HS-5 (cell line): ENCODE results near the gene RELB.
"Not testable (repeated sequence)": the region's sequence is repeated elsewhere in the genome, so short reads cannot be mapped to it uniquely, and the experiment has no call there.

Source experiments
- DNase-seq: peaks from one replicate; pipeline ENCODE4 v3.0.0-alpha.2; 2012; ENCODE audit warnings: low read depth

RELB gene

DNA sequence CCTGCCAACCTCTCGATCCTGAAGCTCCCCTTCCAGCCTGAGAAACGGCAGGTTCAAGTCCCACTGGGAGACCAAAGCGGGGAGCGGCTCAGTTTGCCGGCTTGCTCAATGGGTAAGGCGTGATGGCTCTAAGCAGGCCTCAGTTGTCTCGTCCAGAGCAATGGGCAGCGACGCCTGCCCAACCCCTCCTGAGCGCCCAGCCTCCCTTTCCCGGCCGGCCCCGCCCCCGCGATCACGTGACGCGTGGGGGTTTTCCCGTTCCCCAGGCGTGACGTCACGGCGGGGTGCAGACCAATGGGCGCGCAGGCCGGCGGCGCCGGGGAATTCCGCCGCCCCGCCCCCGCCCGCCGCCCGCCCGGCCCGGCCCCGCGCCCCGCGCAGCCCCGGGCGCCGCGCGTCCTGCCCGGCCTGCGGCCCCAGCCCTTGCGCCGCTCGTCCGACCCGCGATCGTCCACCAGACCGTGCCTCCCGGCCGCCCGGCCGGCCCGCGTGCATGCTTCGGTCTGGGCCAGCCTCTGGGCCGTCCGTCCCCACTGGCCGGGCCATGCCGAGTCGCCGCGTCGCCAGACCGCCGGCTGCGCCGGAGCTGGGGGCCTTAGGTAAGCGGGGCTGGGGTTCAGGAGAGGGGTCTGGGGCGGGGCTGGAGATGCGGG, at the start of gene RELB:
TSS of gene RELB (plus strand) at position 378 of the 653 bp plus-strand sequence. CDS start at position 494, 116 bp downstream.
- DNase-seq, result peak; percentile 32

DNA sequence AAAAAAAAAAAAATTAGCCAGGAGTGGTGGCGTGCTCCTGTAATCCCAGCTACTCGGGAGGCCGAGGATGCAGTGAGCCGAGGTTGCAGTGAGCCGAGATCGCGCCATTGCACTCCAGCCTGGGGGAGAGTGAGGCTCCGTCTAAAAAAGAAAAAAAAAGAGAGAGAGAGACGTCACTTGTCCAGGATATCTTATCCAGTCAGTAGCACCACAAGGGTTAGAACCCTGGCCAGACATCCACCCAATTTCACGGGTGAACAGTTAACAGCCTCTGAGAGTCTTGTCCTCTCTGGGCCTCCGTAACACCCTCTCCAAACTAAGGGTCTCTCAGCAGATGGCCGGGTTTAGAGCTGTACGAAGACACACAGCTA, 47.0 kb upstream of the RELB start:
- no peak for DNase-seq

DNA sequence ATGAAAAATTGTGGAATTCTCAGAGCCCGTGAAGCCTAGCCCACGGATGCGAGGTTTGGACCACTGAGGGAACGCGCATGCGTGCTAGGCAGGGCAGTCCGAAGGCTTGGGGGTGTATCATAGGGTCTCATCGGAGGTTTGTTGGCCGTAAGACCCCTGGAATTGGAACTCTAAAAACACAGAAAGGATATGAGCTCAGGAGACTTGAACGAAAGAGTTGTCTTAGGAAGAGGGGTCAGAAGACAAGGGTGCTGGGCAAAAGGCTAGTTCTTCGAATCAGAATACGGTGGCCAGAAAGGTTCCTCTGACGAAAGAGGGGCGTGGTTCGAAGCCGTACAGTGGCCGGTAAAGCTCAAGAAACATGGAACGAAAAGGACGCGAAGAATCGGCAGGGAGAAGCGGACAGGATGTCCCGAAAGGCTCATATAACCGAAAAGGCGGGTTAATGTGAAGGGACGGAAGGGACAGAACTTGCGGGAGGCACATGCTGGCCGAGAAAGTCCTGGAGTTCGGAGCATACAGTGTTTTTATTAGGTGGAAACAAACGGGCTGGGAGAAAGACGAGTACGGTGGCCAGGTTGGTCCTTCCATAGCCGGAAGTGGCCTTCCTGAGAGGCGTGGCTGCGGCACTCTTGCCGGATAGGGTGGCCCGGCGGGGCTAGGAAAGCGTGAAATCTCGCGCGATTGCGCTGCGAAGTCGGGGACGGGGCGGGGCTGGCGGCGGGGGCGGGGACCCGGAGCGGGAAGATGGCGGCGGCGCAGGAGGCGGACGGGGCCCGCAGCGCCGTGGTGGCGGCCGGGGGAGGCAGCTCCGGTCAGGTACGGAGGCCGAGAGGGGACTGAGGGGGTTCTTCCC, 46.4 kb upstream of the RELB start, which contains the start of gene CLPTM1:
TSS of gene CLPTM1 (plus strand) at position 732 of the 856 bp plus-strand sequence. CDS start at position 748, 16 bp downstream.
- DNase-seq, result peak; percentile 95

DNA sequence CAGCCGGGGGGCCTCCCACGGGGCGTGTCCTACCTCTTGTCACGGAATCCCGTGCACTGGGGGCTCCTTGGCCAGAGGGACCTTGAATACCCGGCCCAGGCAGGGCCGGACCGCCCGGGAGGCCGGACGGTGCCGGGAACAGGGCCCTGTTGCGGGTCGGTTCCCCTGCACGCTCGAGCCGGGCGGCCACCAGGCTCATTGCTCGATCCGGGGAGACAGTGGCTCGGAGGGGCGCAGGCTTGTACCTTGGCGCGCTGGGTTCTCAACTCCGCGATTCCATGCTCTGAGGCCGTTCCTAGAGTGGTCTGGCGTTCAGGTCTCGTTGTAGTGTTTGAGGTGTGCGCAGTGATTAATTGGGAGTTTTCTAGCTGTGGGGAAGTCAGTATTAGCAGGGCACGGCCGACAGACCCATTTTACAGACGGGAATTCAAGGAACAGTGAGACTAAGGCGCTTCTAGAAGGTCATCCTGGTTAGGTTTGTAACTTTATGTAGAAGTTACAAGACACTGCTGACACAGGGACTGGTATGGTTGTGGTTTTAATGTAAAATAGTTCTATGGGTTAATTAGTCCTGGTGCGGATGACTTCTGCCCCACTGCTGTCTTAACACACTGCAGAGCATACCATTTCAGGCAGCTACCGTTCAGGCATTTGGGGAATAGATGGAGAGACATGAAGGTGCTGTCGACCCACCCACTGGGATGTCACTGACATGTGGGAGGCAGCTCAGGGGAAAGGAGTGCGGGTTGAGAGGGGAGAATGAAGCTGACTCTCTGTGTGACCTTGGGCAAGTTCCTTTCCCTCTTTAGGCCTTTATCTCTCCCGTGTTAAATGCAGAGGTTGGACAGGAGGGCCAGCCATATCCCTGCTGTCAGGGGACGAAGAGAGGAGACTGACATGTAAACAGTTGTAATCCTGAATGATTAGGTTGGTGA, 45.5 kb upstream of the RELB start:
- DNase-seq, result no peak

- no peak for DNase-seq
Measured at GRCh38 chr19:44957526-44957925, 43.7 kb upstream of the RELB start.

DNA sequence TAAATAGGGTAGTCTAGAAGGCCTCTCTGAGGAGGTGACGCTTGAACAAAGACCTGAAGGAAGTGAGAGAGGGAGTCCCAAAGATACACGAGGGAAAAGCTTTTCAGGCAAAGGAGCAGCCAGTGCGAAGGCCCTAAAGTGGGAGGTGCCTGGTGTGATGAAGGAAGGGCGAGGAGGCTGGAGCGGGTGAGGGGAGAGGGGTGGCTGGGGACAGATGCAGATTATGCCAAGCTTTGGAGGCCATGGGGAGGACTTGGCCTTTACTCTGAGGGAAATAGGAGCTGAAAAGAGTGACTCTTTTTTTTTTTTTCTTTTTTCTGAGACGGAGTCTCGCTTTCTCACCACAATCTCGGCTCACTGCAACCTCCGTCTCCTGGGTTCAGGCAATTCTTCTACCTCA, 43.2 kb upstream of the RELB start:
- no peak for DNase-seq

GRCh38 chr19:44959691-44960090, 41.6 kb upstream of the RELB start:
- DNase-seq, result no peak

DNA sequence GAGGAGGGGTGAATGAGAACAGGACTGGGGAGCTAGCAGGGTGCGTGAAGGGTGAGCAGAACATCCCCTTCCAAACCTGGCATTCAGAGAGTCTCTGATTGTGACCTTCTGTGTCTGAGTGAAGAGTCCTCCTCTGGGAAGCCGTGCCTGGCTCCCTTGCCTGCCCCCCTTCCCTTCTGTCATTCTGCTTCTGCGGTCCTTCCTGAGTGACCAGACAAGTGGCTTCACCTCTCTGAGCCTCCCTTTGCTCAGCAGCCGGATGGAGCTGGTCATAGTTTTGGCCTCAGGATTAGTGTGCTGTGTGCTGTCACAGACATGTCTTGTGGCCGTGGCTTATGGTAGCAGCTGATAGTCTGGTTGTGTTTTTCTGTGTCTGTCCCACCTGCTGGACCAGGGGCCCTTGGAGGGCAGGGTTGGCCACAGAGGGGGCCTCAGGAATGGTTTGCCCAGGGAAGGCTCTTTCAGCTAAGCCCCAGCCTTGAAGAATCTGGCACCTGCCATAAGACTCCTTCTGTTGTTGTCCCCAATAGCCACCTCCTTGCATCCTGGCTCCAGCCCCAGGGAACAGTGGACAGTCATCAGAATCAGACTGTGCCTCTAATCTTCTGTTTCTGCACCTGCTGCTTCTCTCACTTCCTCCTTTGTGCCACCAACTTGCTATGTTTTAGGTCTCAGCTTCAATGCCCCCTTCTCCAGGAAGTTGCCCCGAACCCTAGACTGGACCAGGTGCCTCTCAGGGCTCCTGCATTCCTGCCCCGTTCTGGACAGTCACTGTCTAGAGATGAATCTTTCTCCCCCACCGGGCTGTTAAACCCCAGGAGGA, 40.1 kb upstream of the RELB start:
- DNase-seq, result no peak

GRCh38 chr19:44961821-44962220, 39.4 kb upstream of the RELB start:
- DNase-seq, result no peak

DNA sequence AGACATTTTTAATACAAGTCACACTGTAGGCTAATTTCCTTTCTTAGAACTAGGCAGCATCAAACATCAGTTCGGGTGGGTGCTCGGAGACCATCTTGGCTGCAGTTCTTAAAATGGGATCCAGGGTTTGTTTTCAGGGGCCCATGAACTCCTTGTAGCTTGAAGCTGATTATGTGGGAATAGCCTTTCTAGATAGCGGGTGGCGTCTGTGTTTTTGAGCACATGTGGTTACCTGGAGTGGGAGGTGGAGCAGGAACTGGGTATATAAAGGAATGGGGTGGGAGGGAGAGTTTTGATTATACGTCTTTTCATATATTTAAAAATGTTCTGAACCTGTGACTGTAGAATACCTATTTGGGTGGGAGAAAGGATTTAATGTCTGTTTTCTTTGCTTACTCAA, 33.1 kb upstream of the RELB start:
- DNase-seq, result no peak

GRCh38 chr19:44968670-44969069, 32.6 kb upstream of the RELB start:
- DNase-seq, result no peak

GRCh38 chr19:44969437-44969836, 31.8 kb upstream of the RELB start:
- no peak for DNase-seq

DNA sequence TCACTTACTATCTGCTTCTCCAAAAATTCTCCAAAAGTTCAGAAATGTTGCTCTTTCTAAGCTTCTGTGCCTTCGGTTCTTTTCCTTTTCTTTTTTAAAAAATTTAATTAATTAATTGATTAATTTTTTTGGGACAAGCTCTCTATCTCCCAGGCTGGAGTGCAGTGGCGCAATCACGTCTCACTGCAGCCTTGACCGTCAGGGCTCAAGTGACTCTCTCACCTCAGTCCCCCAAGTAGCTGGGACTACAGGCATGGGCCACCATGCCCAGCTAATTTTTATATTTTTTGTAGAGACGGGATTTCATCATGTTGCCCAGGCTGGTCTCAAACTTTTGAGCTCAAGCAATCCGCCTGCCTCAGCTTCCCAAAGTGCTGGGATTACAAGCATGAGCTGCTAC, 29.8 kb upstream of the RELB start:
- not testable (repeated sequence) for DNase-seq

DNA sequence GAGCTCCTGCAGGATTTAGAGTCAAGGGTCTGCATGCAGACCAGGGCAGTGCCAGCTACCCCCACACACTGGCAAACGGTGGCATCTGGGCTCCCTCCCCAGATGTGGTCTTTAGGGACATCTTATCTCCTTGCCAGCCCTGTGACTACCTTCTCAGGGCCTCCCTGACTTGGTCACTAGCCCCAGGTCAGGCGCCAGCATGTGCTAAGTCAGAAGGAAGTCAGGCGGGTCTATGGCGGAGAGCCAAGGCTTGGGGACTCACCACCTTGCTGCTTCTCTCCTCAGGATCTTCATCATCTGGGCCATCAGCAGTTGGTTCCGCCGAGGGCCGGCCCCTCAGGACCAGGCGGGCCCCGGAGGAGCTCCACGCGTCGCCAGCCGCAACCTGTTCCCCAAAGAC, 28.5 kb upstream of the RELB start:
- no peak for DNase-seq

DNA sequence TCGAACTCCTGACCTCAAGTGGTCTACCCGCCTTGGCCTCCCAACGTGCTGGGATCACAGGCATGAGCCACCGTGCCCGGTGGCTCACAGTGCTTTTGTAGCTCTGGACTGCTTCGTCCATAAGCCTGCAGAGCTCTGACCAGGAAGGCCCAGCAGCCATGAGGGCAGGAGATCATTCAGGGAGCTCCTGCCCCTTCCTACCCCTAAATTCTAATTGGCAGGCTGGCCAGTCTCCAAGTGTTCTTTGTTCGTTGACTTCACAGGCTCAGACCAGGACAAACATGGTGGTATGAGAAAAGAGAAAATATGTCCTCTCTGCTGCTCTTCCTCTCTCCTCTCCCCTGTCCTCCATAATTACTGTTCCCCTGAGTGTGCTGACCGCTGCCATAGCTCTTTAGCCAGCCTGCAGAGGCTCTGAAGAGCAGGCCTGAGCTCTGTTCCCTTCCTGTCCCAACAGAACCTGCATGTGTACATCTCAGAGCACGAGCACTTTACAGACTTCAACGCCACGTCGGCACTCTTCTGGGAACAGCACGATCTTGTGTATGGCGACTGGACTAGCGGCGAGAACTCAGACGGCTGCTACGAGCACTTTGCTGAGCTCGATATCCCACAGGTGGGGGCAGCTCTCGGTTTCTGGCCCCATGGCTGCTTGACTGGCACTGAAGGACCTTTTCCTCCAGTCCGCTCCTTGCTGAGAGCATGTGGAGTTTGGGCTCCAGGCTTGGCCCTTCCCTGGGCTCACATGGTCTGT, 27.1 kb upstream of the RELB start:
- DNase-seq, result no peak

- DNase-seq, result no peak
Measured at GRCh38 chr19:44974857-44975256, 26.4 kb upstream of the RELB start.

DNA sequence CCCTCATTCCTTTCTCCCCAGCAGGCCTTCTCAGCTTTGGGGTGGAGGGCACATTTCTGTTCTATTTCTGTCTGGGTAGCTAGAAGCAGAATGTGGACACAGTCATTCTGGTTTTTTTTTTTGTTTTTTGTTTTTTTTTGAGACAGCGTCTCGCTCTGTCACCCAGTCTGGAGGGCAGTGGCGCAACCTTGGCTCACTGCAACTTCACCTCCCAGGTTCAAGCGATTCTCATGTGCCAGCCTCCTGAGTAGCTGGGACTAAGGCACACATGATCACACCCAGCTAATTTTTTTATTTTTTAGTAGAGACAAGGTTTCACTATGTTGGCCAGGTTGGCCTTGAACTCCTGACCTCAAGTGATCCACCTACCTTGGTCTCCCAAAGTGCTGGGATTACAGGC, 25.8 kb upstream of the RELB start:
- DNase-seq, result no peak

- DNase-seq, result no peak
Measured at GRCh38 chr19:44984005-44984404, 17.3 kb upstream of the RELB start.

GRCh38 chr19:44985445-44985844, 15.8 kb upstream of the RELB start:
- DNase-seq, result no peak

GRCh38 chr19:44986389-44986788, 14.9 kb upstream of the RELB start:
- DNase-seq, result no peak
